Measurements from ENCODE around the gene GUCY1A2.

DNA sequence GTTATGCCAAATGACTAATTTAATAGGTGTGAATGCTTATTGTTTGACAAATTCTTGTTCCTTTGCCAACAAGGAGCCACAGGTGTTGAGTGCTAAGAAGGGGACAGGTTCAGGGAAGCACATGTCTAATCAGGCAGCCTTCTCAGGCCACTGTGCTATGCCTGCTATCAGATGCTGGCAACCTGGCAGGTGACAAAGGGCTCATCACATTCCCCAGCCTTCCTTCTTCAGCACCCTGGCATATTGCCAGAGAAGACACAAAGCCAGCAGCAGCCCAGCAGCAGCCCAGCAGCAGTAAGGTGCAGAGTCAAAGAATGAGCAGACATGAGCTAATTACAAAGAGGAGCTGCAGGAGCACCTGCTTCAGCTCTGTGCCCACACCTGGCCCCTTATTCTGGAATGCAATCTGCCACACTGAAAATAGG, 68.2 kb downstream of the GUCY1A2 start:
- TF ChIP-seq, protein P1, sequence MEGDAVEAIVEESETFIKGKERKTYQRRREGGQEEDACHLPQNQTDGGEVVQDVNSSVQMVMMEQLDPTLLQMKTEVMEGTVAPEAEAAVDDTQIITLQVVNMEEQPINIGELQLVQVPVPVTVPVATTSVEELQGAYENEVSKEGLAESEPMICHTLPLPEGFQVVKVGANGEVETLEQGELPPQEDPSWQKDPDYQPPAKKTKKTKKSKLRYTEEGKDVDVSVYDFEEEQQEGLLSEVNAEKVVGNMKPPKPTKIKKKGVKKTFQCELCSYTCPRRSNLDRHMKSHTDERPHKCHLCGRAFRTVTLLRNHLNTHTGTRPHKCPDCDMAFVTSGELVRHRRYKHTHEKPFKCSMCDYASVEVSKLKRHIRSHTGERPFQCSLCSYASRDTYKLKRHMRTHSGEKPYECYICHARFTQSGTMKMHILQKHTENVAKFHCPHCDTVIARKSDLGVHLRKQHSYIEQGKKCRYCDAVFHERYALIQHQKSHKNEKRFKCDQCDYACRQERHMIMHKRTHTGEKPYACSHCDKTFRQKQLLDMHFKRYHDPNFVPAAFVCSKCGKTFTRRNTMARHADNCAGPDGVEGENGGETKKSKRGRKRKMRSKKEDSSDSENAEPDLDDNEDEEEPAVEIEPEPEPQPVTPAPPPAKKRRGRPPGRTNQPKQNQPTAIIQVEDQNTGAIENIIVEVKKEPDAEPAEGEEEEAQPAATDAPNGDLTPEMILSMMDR (IDR thresholded peaks at IDR 0.05), result no peak
- no peak for TF ChIP-seq POLR2A (IDR thresholded peaks at IDR 0.05)
